Fibroblast of the aortic adventitia (primary cell): ENCODE measurements around the gene CTBP2. TPM values are rescaled to one million over a fixed set of nuclear protein-coding genes. Genes with fewer than 3 reads are reported as not detected.

Source experiments
- DNase-seq: peaks from one replicate; pipeline ENCODE4 v3.0.0-alpha.2; 2010; ENCODE audit warnings: low read depth
- H3K4me3 ChIP-seq: 2 replicates; pipeline ENCODE4 v1.5.1; 2011; ENCODE audit warnings: low read depth, mild to moderate bottlenecking, control low read depth, low read length, moderate library complexity
- CTCF ChIP-seq: IDR thresholded peaks from 2 replicates; pipeline ENCODE4 v1.5.1; 2011; ENCODE audit warnings: mild to moderate bottlenecking, low read length, control low read depth, inconsistent platforms; ENCODE audit not compliant: insufficient read depth
- total RNA-seq: library from RNA; depleted of rRNA; stranded (reverse); fragments of >200 nt; gene quantifications from 2 replicates; pipeline ENCODE4 v1.2.3, GENCODE V29; 2012; ENCODE audit warnings: low replicate concordance

CTBP2 gene
- total RNA-seq, 1 donor = 45.4 TPM

GRCh38 chr10:125089469-125089868 is 70.9 kb downstream of the CTBP2 start:
- H3K4me3 ChIP-seq = no peak overlapping the region
- peak; percentile 21 for DNase-seq
- TF ChIP-seq CTCF = no peak

GRCh38 chr10:125087897-125088215 is 72.5 kb downstream of the CTBP2 start:
- DNase-seq = no peak
- TF ChIP-seq CTCF = no peak
- H3K4me3 ChIP-seq = no peak overlapping the region

GRCh38 chr10:125087191-125087896 is 73.0 kb downstream of the CTBP2 start:
- no peak for TF ChIP-seq CTCF
- no peak for DNase-seq
- H3K4me3 ChIP-seq = no peak overlapping the region

- no peak overlapping the region for H3K4me3 ChIP-seq
- no peak for TF ChIP-seq CTCF
- no peak for DNase-seq
Measured at GRCh38 chr10:125086691-125087090, 73.7 kb downstream of the CTBP2 start.

- TF ChIP-seq CTCF = no peak
- no peak overlapping the region for H3K4me3 ChIP-seq
- DNase-seq = peak; percentile 62
Measured at GRCh38 chr10:125085258-125086054, 74.9 kb downstream of the CTBP2 start.

- TF ChIP-seq CTCF = no peak
- DNase-seq = peak; percentile 55
- H3K4me3 ChIP-seq = peak overlapping the region; percentile 1
Measured at GRCh38 chr10:125084614-125085257, 75.6 kb downstream of the CTBP2 start.
